ENCODE measurements around the gene RAB11FIP4. TPM values are rescaled to one million over a fixed set of nuclear protein-coding genes. Genes with fewer than 3 reads are reported as not detected.
"Not testable (repeated sequence)": the region's sequence is repeated elsewhere in the genome, so short reads cannot be mapped to it uniquely, and the experiment has no call there.

The RAB11FIP4 gene, protein sequence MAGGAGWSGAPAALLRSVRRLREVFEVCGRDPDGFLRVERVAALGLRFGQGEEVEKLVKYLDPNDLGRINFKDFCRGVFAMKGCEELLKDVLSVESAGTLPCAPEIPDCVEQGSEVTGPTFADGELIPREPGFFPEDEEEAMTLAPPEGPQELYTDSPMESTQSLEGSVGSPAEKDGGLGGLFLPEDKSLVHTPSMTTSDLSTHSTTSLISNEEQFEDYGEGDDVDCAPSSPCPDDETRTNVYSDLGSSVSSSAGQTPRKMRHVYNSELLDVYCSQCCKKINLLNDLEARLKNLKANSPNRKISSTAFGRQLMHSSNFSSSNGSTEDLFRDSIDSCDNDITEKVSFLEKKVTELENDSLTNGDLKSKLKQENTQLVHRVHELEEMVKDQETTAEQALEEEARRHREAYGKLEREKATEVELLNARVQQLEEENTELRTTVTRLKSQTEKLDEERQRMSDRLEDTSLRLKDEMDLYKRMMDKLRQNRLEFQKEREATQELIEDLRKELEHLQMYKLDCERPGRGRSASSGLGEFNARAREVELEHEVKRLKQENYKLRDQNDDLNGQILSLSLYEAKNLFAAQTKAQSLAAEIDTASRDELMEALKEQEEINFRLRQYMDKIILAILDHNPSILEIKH
- 0.05 and 0.17 TPM in 2 replicates for total RNA-seq

GRCh38 chr17:31391496-31391949, at the start of gene RAB11FIP4:
Gene RAB11FIP4, plus strand, starts transcription at chr17:31391675. Its CDS starts 178 bp downstream, at chr17:31391853.
- no peak for DNase-seq

- DNase-seq, result not testable (repeated sequence)
Observed at GRCh38 chr17:31345191-31345747, 46.2 kb upstream of the RAB11FIP4 start.

DNA sequence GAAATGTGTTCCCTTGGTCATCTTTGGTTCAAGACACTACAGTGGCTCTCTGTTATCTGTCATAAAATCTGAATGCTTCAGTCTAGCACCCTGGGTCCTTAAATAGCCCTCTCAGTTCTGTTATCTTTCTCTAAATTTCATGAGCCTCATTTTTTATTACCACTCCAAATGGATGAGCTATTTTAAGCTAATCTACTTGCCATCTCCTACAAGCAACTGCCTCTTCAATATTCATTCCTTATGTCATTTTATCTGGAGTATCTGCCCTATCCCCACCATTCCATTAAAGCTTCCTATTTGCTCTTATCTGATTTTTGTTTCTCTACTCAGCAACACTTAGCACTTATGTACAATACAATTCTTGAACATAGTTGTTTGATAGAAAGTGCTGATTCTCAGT, 42.0 kb upstream of the RAB11FIP4 start:
- no peak for DNase-seq

GRCh38 chr17:31355935-31356334, 35.5 kb upstream of the RAB11FIP4 start:
- no peak for DNase-seq

DNA sequence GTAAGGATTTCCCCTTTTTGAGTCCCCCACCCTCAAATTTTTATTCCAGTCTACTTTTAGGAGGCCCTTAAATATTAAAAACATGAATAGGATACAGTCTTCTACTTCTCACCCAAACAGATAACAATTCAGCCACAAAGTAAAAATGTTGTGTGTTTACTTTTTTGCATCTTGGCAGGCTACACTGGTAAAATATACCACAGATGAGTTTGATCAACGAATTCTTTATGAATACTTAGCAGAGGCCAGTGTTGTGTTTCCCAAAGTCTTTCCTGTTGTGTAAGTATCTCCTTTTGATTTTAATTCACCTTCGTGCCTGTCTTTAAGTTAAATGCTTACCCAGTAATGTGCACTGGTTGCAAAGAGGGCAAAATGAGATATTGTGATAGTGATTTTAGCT, 34.4 kb upstream of the RAB11FIP4 start:
- no peak for DNase-seq

- DNase-seq, result no peak
Observed at GRCh38 chr17:31357839-31358394, 33.6 kb upstream of the RAB11FIP4 start.

DNA sequence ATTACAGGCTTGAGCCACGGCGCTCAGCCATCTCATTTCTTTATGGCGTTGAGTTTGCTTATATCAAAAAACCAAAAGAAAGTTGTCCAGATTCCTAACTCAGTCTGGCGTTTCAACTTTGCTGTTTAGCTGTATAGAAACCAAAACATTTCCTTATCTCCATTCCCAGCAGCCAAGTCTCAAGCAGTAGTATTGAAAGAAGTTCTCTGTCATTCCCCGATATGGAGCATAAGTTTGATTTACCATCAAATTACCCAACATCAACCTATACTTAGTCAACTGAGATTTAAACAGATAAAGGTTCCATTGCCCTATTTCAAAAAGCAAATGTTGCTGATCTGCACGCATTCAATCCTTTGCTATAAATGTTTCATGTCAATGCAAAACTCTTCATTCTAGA, 27.5 kb upstream of the RAB11FIP4 start:
- DNase-seq, result no peak

DNA sequence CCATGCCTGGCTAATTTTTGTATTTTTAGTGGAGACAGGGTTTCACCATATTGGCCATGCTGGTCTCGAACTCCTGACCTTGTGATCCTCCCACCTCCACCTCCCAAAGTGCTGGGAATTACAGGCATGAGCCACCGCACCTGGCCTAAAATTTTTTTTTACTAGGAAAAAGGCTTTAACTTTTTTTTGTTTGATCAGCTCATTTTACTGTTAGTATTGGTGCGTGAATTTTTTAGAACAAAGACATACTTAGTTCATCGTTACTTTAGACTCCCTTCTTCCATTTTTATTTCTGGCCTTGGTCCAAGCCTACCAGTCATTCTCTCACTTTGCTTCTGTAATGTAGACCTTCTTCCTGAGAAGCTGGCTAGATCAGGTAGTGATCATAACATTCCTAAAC, 25.4 kb upstream of the RAB11FIP4 start:
- DNase-seq, result no peak

DNA sequence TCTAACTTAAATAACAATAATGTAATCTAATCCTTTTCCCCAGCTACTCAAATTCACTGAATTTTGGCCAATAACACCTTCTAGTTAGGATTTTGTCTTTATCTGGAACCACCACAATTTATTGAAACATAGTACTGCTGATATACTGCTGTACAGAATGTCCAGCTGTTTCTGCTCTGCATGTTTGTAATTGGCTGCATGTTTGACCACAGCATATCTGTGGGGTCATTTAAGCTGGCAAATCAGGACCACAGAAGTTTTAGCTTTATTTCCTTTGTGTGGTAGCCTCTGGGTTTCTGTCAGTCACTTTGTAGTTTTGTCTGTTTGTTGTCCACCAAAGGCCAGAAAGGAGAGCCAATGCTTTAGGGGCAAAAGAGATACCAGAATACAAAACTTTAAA, 22.2 kb upstream of the RAB11FIP4 start:
- no peak for DNase-seq

- peak; percentile 52 for DNase-seq
Observed at GRCh38 chr17:31371511-31372097, 19.9 kb upstream of the RAB11FIP4 start.

DNA sequence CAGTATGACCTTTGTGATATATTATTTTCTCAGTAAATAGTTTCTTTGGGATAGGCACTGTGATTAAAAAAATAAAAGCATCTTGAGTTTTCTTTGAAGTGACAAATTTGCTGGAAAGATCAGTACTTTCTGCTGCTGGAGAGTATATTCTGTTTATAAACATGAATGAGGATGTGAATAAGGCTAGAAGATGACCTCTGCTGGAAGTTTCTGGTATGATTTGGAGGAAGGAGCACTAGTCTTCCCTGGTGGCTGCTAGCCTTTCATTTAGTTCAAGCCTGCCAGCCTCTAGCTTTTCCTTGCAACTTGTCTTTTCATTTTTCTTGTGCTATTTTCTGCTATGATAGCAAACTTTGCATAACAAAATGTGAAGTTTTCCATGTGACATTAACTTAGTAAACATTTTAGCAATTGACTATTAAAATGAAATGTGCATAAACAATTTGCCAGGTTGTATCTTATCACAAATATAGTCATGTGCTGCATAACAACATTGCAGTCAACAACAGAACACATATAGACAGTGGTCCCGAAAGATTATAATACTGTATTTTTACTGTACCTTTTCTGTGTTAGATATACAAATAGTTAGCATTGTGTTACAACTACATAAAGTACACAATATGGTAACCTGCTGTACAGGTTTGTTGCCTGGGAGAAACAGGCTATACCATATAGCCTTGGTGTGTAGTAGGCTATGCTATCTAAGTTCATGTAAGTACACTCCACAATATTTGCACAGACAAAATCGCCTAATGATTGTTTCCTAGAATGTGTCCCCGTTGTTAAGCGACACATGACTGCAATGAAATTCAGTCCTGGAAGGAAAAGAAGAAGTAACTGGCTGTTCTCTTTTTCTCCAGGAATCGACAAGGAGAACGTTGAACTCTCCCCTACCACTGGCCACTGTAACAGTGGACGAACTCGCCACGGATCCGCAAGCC, 18.1 kb upstream of the RAB11FIP4 start:
- peak; percentile 76 for DNase-seq

GRCh38 chr17:31374094-31374447, 17.4 kb upstream of the RAB11FIP4 start:
- no peak for DNase-seq

DNA sequence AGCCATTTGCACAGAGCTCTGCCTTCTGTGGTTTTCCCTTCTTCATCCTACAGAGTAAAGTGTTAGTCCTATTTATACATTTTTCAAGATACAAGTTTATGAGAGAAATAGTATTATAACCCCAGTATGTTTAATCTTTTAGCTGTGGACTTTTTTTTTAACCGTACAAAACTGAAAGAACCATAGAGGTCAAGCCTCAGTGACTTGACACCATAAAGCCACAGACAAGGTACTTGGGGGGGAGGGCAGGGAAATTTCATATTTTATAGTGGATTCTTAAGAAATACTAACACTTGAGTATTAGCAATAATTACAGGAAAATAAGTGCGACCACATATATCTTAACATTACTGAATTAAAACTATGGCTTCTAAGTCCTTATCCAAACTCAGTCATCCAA, 17.0 kb upstream of the RAB11FIP4 start:
- no peak for DNase-seq

GRCh38 chr17:31378638-31379037, 12.8 kb upstream of the RAB11FIP4 start:
- DNase-seq, result no peak

- DNase-seq, result no peak
Observed at GRCh38 chr17:31379597-31380205, 11.8 kb upstream of the RAB11FIP4 start.

- no peak for DNase-seq
Observed at GRCh38 chr17:31381165-31381668, 10.3 kb upstream of the RAB11FIP4 start.

GRCh38 chr17:31382668-31383275, 8.7 kb upstream of the RAB11FIP4 start:
- not testable (repeated sequence) for DNase-seq

- DNase-seq, result not testable (repeated sequence)
Observed at GRCh38 chr17:31383488-31383887, 8.0 kb upstream of the RAB11FIP4 start.

- no peak for DNase-seq
Observed at GRCh38 chr17:31385428-31386285, 5.8 kb upstream of the RAB11FIP4 start.
